HL-60 (cell line): ENCODE results near the gene PXDN.
"Not testable (repeated sequence)": the region's sequence is repeated elsewhere in the genome, so short reads cannot be mapped to it uniquely, and the experiment has no call there.

Experiments
- DNase-seq, 2 experiments: peaks; one replicate each; pipeline ENCODE4 v3.0.0-alpha.2; 2010 to 2020; ENCODE audit warnings: low read depth in 1 of 2, low spot score in 1 of 2
- H3K27ac ChIP-seq: fragments of 250-450 bp; sonication (Bioruptor Pico); replicated peaks from 2 replicates; pipeline ENCODE4 v1.5.1; 2020; ENCODE audit warnings: mild to moderate bottlenecking, moderate library complexity
- H3K27me3 ChIP-seq: fragments of 250-450 bp; sonication (Bioruptor Pico); 2 replicates; pipeline ENCODE4 v1.5.1; 2021; ENCODE audit warnings: mild to moderate bottlenecking, moderate library complexity; ENCODE audit not compliant: insufficient read depth, poor library complexity, severe bottlenecking
- H3K4me3 ChIP-seq: replicated peaks from 2 replicates; pipeline ENCODE4 v1.5.1; 2011; ENCODE audit warnings: mild to moderate bottlenecking, control low read depth, low read length; ENCODE audit not compliant: insufficient read depth
- CTCF ChIP-seq: IDR thresholded peaks from one replicate; pipeline ENCODE4 v1.5.1; 2011; ENCODE audit warnings: low read length, control low read depth, inconsistent platforms; ENCODE audit not compliant: insufficient read depth
- GABPA ChIP-seq: IDR thresholded peaks from 2 replicates; pipeline ENCODE4 v1.6.1; 2012; ENCODE audit warnings: low read depth
- POLR2AphosphoS5 ChIP-seq: IDR thresholded peaks from 2 replicates; pipeline ENCODE4 v1.6.1; 2012; ENCODE audit warnings: low read depth
- REST ChIP-seq: IDR thresholded peaks from 2 replicates; pipeline ENCODE4 v1.6.1; 2012; ENCODE audit warnings: low read depth; ENCODE audit not compliant: insufficient replicate concordance
- SPI1 ChIP-seq: IDR thresholded peaks from 2 replicates; pipeline ENCODE4 v1.6.1; 2012; ENCODE audit warnings: low read depth, mild to moderate bottlenecking, borderline replicate concordance

Gene PXDN

GRCh38 chr2:1726558-1726957 is 17.8 kb downstream of the PXDN start:
- no peak overlapping the region for H3K4me3 ChIP-seq
- TF ChIP-seq CTCF (no peak), REST (no peak), SPI1 (no peak), GABPA (no peak), POLR2AphosphoS5 (no peak)
- no peak overlapping the region for H3K27ac ChIP-seq
- DNase-seq, result no peak
- H3K27me3 ChIP-seq, result no peaks in the 10 kb centered on the region

- H3K27ac ChIP-seq, H3K4me3 ChIP-seq, H3K27me3 ChIP-seq, DNase-seq: not testable (repeated sequence)
Measured at GRCh38 chr2:1724351-1724750, 20.0 kb downstream of the PXDN start.

- Histone ChIP-seq H3K27ac (no peak overlapping the region), H3K4me3 (no peak overlapping the region), H3K27me3 (no peaks in the 10 kb centered on the region)
- no peak for TF ChIP-seq SPI1
- TF ChIP-seq REST, result no peak
- no peak for TF ChIP-seq POLR2AphosphoS5
- no peak for TF ChIP-seq GABPA
- TF ChIP-seq CTCF, result no peak
- no peak for DNase-seq
Measured at GRCh38 chr2:1723397-1724042, 20.8 kb downstream of the PXDN start.

GRCh38 chr2:1722692-1723091 is 21.6 kb downstream of the PXDN start:
- H3K27me3 ChIP-seq, result no peaks in the 10 kb centered on the region
- TF ChIP-seq REST, result no peak
- TF ChIP-seq SPI1, result no peak
- no peak for TF ChIP-seq POLR2AphosphoS5
- no peak for TF ChIP-seq GABPA
- no peak for TF ChIP-seq CTCF
- DNase-seq, result no peak
- no peak overlapping the region for H3K27ac ChIP-seq
- H3K4me3 ChIP-seq, result no peak overlapping the region
